Activated CD8-positive, alpha-beta memory T cell treated with anti-CD3 and anti-CD28 coated beads, Interleukin-2, amount 50 U/mL, for 24 hours (primary cell): Measurements from ENCODE around the gene KRTAP10-6.
"Not testable (repeated sequence)": the region's sequence is repeated elsewhere in the genome, so short reads cannot be mapped to it uniquely, and the experiment has no call there.

Experiments used
- DNase-seq: peaks from one replicate; pipeline ENCODE4 v3.0.0-alpha.2; 2020; ENCODE audit errors: extremely low read depth

Gene KRTAP10-6

GRCh38 chr21:44599264-44600029 lies 7.1 kb upstream of the KRTAP10-6 start:
- DNase-seq, result no peak

- no peak for DNase-seq
Observed at GRCh38 chr21:44598061-44598460, 5.8 kb upstream of the KRTAP10-6 start.

- no peak for DNase-seq
Observed at GRCh38 chr21:44596068-44596725, 3.9 kb upstream of the KRTAP10-6 start.

- no peak for DNase-seq
Observed at GRCh38 chr21:44595524-44595923, 3.2 kb upstream of the KRTAP10-6 start.

GRCh38 chr21:44594406-44594916 lies 2.2 kb upstream of the KRTAP10-6 start:
- no peak for DNase-seq

GRCh38 chr21:44593598-44594405 lies 1.5 kb upstream of the KRTAP10-6 start:
- DNase-seq, result no peak

- not testable (repeated sequence) for DNase-seq
Observed at GRCh38 chr21:44591801-44592130, 539 bp downstream of the KRTAP10-6 start.

- not testable (repeated sequence) for DNase-seq
Observed at GRCh38 chr21:44590897-44591800, 1.2 kb downstream of the KRTAP10-6 start.

GRCh38 chr21:44590311-44590721 lies 2.0 kb downstream of the KRTAP10-6 start:
- DNase-seq, result no peak

- DNase-seq, result no peak
Observed at GRCh38 chr21:44589586-44590305, 2.6 kb downstream of the KRTAP10-6 start.

GRCh38 chr21:44589094-44589493 lies 3.2 kb downstream of the KRTAP10-6 start:
- no peak for DNase-seq

- DNase-seq, result no peak
Observed at GRCh38 chr21:44585892-44586291, 6.4 kb downstream of the KRTAP10-6 start.

- DNase-seq, result no peak
Observed at GRCh38 chr21:44583800-44584147, 8.5 kb downstream of the KRTAP10-6 start.

- no peak for DNase-seq
Observed at GRCh38 chr21:44583089-44583799, 9.1 kb downstream of the KRTAP10-6 start.

- no peak for DNase-seq
Observed at GRCh38 chr21:44582055-44582454, 10.2 kb downstream of the KRTAP10-6 start.

GRCh38 chr21:44581158-44581557 lies 11.1 kb downstream of the KRTAP10-6 start:
- no peak for DNase-seq

GRCh38 chr21:44580231-44580821 lies 12.0 kb downstream of the KRTAP10-6 start, which contains the start of gene KRTAP10-5:
Gene KRTAP10-5, minus strand, starts transcription at chr21:44580604. Its CDS starts 26 bp downstream, at chr21:44580578.
- DNase-seq, result not testable (repeated sequence)

GRCh38 chr21:44579833-44580144 lies 12.5 kb downstream of the KRTAP10-6 start:
- DNase-seq, result no peak

GRCh38 chr21:44579056-44579832 lies 13.1 kb downstream of the KRTAP10-6 start:
- no peak for DNase-seq
